Fibroblast of pulmonary artery (primary cell): ENCODE data around the gene TP53RK.

Experiments
- DNase-seq: peaks from one replicate; pipeline ENCODE4 v3.0.0-alpha.2; 2010; ENCODE audit warnings: low read depth
- H3K4me3 ChIP-seq: replicated peaks from 2 replicates; pipeline ENCODE4 v1.5.1; 2011; ENCODE audit warnings: low read depth, mild to moderate bottlenecking, control low read depth, low read length, moderate library complexity
- CTCF ChIP-seq: IDR thresholded peaks from 2 replicates; pipeline ENCODE4 v1.5.1; 2011; ENCODE audit warnings: mild to moderate bottlenecking, control low read depth, low read length, inconsistent platforms; ENCODE audit errors: missing control alignments

Gene TP53RK

GRCh38 chr20:46646122-46646521, 43.1 kb downstream of the TP53RK start:
- TF ChIP-seq CTCF, result no peak
- no peak for DNase-seq
- no peak overlapping the region for H3K4me3 ChIP-seq

DNA sequence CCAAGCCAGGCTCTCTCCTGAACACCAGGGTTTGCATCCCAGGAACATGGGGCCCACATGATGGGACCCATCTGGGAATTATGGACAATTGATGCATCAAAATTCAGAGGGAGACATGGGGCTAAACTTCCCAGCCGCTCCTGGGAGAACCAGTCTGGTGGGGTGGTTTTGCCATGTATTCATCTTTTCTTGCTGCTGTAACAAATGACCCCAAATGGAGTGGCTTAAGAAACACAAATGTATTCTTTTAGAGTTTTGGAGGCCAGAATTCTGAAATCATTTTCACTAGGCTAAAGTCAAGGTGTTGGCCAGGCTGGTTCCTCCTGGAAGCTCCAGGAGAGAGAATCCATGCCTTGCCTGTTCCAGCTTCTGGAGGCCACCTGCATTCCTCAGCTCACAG, 44.5 kb downstream of the TP53RK start:
- H3K4me3 ChIP-seq, result no peak overlapping the region

GRCh38 chr20:46644160-46644559, 45.1 kb downstream of the TP53RK start:
- DNase-seq, result no peak
- H3K4me3 ChIP-seq, result no peak overlapping the region
- TF ChIP-seq CTCF, result no peak

More for the DNA sequence above, 44.5 kb downstream of the TP53RK start:
- TF ChIP-seq CTCF, result no peak
- no peak for DNase-seq

GRCh38 chr20:46642969-46643343, 46.3 kb downstream of the TP53RK start:
- H3K4me3 ChIP-seq, result no peak overlapping the region
- TF ChIP-seq CTCF, result no peak
- no peak for DNase-seq

DNA sequence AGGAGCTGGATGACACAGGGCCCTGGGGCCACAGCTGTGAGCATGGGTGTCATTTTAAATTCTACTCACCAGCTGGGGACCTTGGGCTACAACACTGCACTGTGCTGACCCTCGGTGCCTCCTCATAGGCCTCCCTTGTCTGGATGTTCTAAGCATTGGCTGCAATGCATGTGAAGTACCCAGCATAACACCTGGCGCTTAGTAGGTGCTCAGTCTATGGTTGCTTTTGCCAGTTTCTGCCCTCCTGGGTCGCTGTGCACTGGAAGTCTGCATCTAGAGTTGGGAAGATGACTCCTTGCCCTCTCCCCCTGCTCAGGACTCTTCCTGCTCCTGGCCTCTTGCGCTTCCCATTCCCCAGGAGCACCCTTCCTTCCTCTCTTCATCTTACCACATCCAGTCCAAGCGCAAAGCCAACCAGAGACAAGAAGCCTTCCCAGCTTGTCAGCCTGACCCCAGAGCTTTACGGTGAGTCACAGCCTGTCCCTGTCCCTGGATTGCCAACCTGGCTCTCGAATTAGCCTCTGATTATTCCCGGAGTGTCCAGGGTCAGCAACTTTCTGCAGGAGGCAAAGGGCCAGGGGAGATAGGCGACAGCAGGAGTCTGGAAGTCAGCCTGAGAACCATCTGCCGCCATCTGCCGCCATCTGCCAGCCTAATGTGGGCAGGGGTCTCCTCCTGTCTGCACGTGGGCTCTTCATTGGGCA, 46.8 kb downstream of the TP53RK start:
- DNase-seq, result no peak
- no peak overlapping the region for H3K4me3 ChIP-seq
- TF ChIP-seq CTCF, result no peak

- DNase-seq, result no peak
- H3K4me3 ChIP-seq, result no peak overlapping the region
- no peak for TF ChIP-seq CTCF
Measured at GRCh38 chr20:46641424-46641823, 47.8 kb downstream of the TP53RK start.

DNA sequence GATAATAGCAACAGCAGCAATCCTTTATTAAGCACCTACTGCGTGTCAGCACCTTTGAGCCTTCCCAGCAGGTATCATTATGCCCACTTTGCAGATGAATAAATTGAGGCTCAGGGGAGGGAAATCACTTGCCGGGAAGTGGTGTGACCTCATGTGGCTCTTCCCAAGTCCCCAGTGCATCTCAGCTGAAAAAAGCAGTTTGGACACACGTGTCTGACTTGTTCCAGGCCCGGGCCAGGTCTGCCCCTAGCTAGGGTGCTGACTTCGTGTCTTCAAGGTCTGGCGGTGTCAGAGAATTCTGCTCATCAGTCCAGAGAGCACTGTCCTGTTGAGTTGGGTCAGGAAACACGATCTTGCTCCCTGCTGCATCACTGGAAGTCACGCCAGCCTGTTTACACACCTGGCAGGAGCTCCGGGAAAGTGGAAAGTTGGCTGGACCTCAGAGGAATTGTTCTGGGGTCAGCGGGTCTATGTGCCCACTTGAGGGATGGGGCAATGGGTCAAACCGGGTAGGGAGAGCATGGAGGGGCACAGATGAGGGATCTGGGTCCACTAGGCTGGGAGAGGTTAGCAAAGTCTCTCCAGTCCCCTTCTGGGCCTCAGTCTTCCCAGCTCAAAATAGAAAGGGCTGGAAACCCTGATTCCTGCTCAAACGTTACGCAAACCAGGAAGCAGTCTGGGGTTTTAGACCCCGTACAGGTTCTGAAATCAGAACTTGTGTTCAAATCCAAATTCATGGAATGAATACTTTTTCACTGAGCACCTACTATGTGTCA, 48.5 kb downstream of the TP53RK start:
- TF ChIP-seq CTCF, result no peak
- DNase-seq, result no peak
- H3K4me3 ChIP-seq, result no peak overlapping the region
